Posterior cingulate gyrus (tissue), 11 donors: ENCODE data around the gene RELB.
"Not testable (repeated sequence)": the region's sequence is repeated elsewhere in the genome, so short reads cannot be mapped to it uniquely, and the experiment has no call there.

Experiments used
- DNase-seq, 10 donors: peaks; one replicate each; pipeline versions ENCODE4 v3.0.0 to v3.0.0-alpha.2; 2020 to 2021; ENCODE audit warnings: mixed read lengths in 3 of 10
- intact Hi-C: fragments of 100-400 bp; cut with DNase I; formaldehyde crosslinking; loops from one replicate; pipeline ENCODE4 v1.15.1; 2023

The RELB gene

GRCh38 chr19:44986389-44986788, 14.9 kb upstream of the RELB start:
- intact Hi-C loops: no loop called here
- DNase-seq: no peak

GRCh38 chr19:44987148-44987675, 14.1 kb upstream of the RELB start:
- no peak for DNase-seq
- intact Hi-C loops: no loop called here

GRCh38 chr19:44988273-44988672, 13.0 kb upstream of the RELB start:
- no peak for DNase-seq
- intact Hi-C loops: no loop called here

- intact Hi-C loops: no loop called here
- peak in 8 of 10 donors; percentile 42 to 93 (median 58) for DNase-seq
Observed at GRCh38 chr19:44988896-44989556, 12.2 kb upstream of the RELB start.

DNA sequence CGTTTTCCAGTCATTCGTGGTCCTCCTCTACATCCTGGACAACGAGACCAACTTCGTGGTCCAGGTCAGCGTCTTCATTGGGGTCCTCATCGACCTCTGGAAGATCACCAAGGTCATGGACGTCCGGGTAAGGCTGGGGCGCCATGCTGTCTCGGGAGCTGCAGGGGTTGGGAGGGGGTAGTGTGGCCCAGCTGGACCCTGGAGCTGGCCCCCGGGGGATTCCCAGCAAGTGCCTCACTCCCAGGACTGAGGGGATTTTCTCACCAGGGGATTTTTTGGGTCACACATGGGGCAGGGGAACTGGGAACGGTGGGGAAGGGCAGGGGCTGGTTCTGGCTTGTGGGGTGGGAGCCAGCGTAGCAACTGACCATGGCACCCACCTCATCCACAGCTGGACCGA, 10.8 kb upstream of the RELB start:
- DNase-seq: no peak
- intact Hi-C loops: no loop called here

GRCh38 chr19:44990966-44991365, 10.3 kb upstream of the RELB start:
- intact Hi-C loops: no loop called here
- DNase-seq: no peak

- no peak for DNase-seq
- intact Hi-C loops: no loop called here
Observed at GRCh38 chr19:44992336-44993163, 8.7 kb upstream of the RELB start.

DNA sequence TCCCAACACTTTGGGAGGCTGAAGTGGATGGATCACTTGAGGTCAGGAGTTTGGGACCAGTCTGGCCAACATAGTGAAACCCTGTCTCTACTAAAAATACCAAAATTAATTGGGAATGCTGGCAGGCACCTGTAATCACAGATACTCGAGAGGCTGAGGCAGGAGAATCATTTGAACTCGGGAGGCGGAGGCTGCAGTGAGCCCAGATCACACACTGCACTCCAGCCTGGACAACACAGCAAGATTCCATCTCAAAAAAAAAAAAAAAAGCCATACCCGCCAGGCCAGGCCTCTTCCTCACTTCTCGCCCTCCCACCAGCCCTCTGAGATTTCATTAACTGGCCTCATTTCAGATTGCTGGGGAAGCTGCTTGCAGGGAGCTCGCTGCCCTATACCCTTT, 7.7 kb upstream of the RELB start:
- no peak for DNase-seq
- intact Hi-C loops: no loop called here

DNA sequence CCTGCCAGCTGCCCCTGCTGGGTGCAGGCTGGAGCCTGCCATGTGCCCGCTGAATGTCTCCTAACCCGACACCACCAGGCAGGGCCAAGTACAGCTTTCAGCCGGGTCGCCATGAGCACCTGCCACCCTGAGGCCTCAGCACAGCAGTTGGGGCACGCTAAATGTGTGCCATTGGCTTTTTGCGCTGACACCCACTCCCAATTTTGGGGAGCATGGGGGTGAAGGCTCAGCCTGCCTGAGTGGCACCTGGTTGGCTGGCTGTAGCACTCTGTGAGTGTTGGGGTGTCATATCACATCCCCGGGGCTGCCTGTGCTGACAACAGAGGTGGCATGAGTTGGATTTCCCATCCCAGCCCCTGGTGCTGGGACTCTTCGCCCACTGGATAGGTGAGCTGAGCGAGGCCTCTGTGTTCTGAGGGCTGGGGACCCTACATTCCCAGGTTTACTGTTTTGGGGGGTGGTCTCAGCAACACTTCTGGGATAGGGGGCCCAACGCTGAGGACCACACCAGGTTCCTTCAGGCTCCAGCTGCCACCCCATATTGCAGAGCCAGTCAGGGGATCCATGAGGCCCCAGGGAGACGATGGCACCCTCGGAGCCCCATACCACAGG, 7.2 kb upstream of the RELB start:
- intact Hi-C loops: no loop called here
- no peak for DNase-seq

DNA sequence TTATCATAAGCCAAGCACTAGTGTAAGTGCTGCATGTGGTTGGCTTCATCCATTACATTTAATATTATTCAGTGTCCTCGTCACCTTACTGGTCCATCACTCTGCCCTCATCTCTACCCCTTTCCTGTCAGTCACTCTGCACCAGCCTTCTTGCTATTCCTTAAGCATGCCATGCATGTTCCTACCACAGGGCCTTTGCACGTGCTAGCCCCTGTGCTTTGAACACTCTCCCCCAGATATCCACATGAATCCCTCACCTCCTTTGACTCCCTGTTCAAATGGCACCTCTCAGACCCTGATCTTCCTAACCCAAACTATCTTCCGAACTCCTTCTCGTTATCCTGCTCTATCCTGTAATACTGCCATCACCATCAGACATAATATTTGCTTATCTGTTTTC, 3.2 kb upstream of the RELB start:
- DNase-seq: no peak
- intact Hi-C loops: no loop called here

- DNase-seq, intact Hi-C loops: not testable (repeated sequence)
Observed at GRCh38 chr19:44999131-44999925, 1.9 kb upstream of the RELB start.

DNA sequence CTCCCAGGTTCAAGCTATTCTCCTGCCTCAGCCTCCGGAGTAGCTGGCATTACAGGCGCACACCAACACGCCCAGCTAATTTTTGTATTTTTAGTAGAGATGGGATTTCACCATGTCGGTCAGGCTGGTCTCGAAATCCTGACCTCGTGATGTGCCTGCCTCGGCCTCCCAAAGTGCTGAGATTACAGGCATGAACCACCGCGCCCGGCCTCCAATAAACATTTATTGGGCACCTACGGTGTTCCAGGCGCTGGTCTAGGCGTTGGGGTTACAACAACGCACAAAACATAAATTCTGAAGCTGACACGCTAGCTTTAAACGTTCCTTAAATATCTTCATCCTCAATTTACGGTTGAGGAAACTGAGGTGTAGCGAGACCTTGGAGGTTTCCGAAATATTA, 599 bp upstream of the RELB start:
- intact Hi-C loops, DNase-seq: not testable (repeated sequence)

GRCh38 chr19:45003485-45003884, 2.2 kb downstream of the RELB start:
- DNase-seq: no peak
- intact Hi-C loops: no loop called here

DNA sequence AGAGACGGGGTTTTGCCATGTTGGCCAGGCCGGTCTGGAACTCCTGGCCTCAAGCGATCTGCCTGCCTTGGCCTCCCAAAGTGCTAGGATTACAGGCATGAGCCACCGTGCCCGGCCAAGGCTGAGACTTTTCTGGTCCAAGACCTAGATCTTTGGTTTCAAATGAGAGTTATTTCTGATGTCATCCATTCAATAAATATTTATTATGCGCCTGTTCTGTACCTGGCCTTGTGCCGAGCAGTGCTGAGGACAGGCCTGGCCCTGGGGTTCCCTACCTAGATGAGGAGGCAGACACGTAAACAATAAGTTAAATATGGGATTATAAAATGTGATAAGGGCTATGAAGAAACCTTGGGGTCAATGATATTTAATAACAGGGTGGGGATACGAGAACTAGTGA, 4.5 kb downstream of the RELB start:
- DNase-seq: no peak
- intact Hi-C loops: no loop called here

DNA sequence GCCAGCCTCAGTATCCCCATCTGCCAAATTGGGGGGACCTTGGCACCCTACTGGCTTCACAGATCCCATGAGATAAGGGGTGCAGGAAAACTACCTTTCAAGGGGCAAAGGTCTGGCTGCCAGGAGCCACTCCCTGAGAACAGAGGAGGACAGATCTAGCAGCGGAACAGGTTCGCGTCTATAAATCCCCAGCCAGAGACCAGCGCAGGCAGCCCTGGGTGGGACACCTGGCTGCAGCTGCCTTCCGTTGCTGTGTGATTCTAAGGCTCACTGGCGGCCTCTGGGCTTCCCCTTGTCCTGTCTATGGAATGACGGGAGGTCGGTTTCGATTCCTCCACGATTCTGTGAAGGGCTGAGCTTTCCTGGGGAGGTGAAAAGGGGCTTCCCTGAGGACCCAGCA, 7.3 kb downstream of the RELB start:
- peak in 1 of 10 donors; percentile 74 for DNase-seq
- intact Hi-C loops: no loop called here

GRCh38 chr19:45009625-45010255, 8.5 kb downstream of the RELB start:
- intact Hi-C loops: no loop called here

GRCh38 chr19:45010306-45010705, 9.0 kb downstream of the RELB start:
- DNase-seq: no peak
- intact Hi-C loops: no loop called here

More at GRCh38 chr19:45009625-45010255, 8.5 kb downstream of the RELB start:
- DNase-seq: no peak

DNA sequence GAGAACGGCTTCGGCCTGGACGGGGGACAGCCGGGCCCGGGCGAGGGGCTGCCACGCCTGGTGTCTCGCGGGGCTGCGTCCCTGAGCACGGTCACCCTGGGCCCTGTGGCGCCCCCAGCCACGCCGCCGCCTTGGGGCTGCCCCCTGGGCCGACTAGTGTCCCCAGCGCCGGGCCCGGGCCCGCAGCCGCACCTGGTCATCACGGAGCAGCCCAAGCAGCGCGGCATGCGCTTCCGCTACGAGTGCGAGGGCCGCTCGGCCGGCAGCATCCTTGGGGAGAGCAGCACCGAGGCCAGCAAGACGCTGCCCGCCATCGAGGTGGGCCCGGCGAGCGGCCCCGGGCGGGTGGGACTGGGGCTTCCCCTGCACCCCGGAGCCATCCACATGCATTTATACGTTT, 10.7 kb downstream of the RELB start:
- DNase-seq: no peak
- intact Hi-C loops: no loop called here

GRCh38 chr19:45016388-45017314, 15.4 kb downstream of the RELB start:
- DNase-seq: peak; percentile 38 to 93 (median 80)
- intact Hi-C loops: loop anchor here (1.0 kb wide), 1 partner anchor 43 kb away; no protein-coding TSS in a partner anchor
